Stimulated activated naive CD8-positive, alpha-beta T cell treated with anti-CD3 and anti-CD28 coated beads, Interleukin-15, Interleukin-2, amounts not matched to agents 100 U/mL and 50 U/mL, for 24 hours (primary cell): ENCODE results near the gene FASTK.
"Not testable (repeated sequence)": the region's sequence is repeated elsewhere in the genome, so short reads cannot be mapped to it uniquely, and the experiment has no call there.

ENCODE experiments used
- ATAC-seq: fragments of 150-1000 bp; cut with Tn5 transposase; one replicate; pipeline ENCODE4 v1.10.0; 2021
- DNase-seq: peaks from one replicate; pipeline ENCODE4 v3.0.0; 2021

FASTK gene

DNA sequence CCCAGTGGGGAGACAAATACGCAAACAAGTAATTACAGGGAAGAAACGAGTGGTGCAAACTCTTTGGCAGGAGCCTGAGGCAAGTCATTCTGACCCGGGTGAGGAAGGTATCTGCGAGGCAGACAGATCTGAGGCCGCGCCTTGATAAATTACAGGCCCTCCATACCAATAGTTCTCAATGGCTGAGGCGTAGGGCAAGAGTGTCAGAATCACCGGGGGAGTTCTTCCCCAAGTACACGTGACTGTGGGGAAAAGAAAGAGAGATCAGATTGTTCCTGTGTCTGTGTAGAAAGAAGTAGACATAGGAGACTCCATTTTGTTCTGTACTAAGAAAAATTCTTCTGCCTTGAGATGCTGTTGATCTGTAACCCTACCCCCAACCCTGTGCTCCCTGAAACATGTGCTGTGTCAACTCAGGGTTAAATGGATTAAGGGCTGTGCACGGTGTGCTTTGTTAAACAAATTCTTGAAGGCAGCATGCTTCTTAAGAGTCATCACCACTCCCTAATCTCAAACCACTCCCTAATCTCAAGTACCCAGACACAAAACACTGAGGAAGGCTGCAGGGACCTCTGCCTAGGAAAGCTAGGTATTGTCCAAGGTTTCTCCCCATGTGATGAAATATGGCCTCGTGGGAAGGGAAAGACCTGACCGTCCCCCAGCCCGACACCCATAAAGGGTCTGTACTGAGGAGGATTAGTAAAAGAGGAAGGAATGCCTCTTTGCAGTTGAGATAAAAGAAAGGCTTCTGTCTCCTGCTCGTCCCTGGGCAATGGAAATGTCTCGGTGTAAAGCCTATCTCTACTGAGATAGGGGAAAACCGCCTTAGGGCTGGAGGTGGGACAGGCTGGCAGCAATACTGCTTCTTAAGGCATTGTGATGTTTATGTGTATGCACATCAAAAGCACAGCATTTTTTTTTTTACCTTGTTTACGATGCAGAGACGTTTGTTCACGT, 53.6 kb downstream of the FASTK start:
- not testable (repeated sequence) for DNase-seq, ATAC-seq
